Adrenal gland (tissue), 12 donors: ENCODE data around the gene MUC2. TPM values are rescaled to one million over a fixed set of nuclear protein-coding genes. Genes with fewer than 3 reads are reported as not detected.

ENCODE experiments used
- DNase-seq, 7 donors: peaks; one replicate each; pipeline ENCODE4 v3.0.0-alpha.2; 2019 to 2020
- H3K27ac ChIP-seq, 5 donors: fragments of 200-600 bp; sonication (generic) in 4 of 5; 1 replicate in 3 of 5; 2 replicates in 2 of 5; pipeline versions ENCODE4 v1.5.1 to v1.8.0; 2016 to 2020; ENCODE audit warnings: mild to moderate bottlenecking in 1 of 5
- H3K27me3 ChIP-seq: fragments of 200-600 bp; 2 replicates; pipeline ENCODE4 v1.8.0; 2021
- H3K36me3 ChIP-seq, 2 donors: fragments of 200-600 bp; replicated peaks in 1 of 2; 1 replicate in 1 of 2; 2 replicates in 1 of 2; pipeline versions ENCODE4 v1.5.1 to v1.8.0; 2018 to 2022
- H3K4me1 ChIP-seq, 2 donors: fragments of 200-600 bp; replicated peaks in 1 of 2; 1 replicate in 1 of 2; 2 replicates in 1 of 2; pipeline versions ENCODE4 v1.5.1 to v1.8.0; 2018 to 2021
- H3K4me3 ChIP-seq, 4 donors: fragments of 200-600 bp; sonication (generic) in 3 of 4; one replicate each; pipeline ENCODE4 v1.5.1; 2016 to 2018
- H3K9me3 ChIP-seq, 3 donors: fragments of 200-600 bp; sonication (generic) in 1 of 3; replicated peaks in 1 of 3; 1 replicate in 2 of 3; 2 replicates in 1 of 3; pipeline versions ENCODE4 v1.5.1 to v1.8.0; 2016 to 2021
- POLR2A ChIP-seq, 2 donors: fragments of 450-650 bp; IDR thresholded peaks; one replicate each; pipeline ENCODE4 v1.6.1; 2017; ENCODE audit warnings: antibody characterized with exemption in 2 of 2, mild to moderate bottlenecking in 2 of 2, moderate library complexity in 1 of 2
- WGBS, 4 donors: extraction: QIAGEN DNeasy Blood & Tissue Kit in 2 of 4; methylation state at CpG; one replicate each; pipeline versions ENCODE4 v1.1.5 to v1.1.7; 2013 to 2017; 5-methylcytosine and 5-hydroxymethylcytosine counted together
- intact Hi-C, 2 donors: fragments of 100-400 bp; cut with DNase I; formaldehyde crosslinking; loops; one replicate each; pipeline versions ENCODE4 v1.14.1 to v1.15.0; 2022 to 2023
- polyA plus RNA-seq, 3 donors: library from polyadenylated mRNA; stranded (reverse); fragments of 200-250 nt in 2 of 3; fragments of 350-450 nt in 1 of 3; fragmentation: Illumina TruSeq in 1 of 3; extraction: RNeasy Lipid Tissue Mini Kit (QIAGEN cat#74804) in 1 of 3; gene quantifications; one replicate each; pipeline ENCODE4 v1.2.3, GENCODE V29; 2013 to 2014
- total RNA-seq, 9 donors: library from RNA; depleted of rRNA in 4 of 9; stranded (reverse); fragments of >200 nt in 4 of 9; fragments of 120-200 nt in 1 of 9; fragmentation: NEBNext Ultra II Directional in 1 of 9; extraction: Animal tissue kit (Norgen Biotek cat#: 25700) in 1 of 9; gene quantifications; one replicate each; pipeline versions ENCODE4 v1.1.0 to v1.2.4, GENCODE V29; 2013 to 2023
- TF ChIP-seq, protein P1 (sequence below), 6 experiments: fragments of 450-650 bp in 4 of 6; fragments of 200-600 bp in 2 of 6; sonication (generic) in 1 of 6; IDR thresholded peaks; 1 replicate in 5 of 6; 2 replicates in 1 of 6; pipeline versions ENCODE4 v1.5.1 to v1.8.0; 2016 to 2021; ENCODE audit warnings: antibody characterized with exemption in 6 of 6, mild to moderate bottlenecking in 2 of 6, moderate library complexity in 1 of 6
- donor health status: healthy with polysubstance abuse.
- donor health status: Bipolar disorder and iron deficiency.
- donor health status: DM: yes; HTN: yes; CAD: no.
- donor health status: DM: no; HTN: no; CAD: no.
- donor health status: DM: no; HTN: no; CAD: no.
- donor health status: DM: yes; HTN: yes; CAD: no.

Gene MUC2
- total and polyA plus RNA-seq, 12 donors, result under 0.01 to 0.31 (median 0.12) TPM; not detected in 7

DNA sequence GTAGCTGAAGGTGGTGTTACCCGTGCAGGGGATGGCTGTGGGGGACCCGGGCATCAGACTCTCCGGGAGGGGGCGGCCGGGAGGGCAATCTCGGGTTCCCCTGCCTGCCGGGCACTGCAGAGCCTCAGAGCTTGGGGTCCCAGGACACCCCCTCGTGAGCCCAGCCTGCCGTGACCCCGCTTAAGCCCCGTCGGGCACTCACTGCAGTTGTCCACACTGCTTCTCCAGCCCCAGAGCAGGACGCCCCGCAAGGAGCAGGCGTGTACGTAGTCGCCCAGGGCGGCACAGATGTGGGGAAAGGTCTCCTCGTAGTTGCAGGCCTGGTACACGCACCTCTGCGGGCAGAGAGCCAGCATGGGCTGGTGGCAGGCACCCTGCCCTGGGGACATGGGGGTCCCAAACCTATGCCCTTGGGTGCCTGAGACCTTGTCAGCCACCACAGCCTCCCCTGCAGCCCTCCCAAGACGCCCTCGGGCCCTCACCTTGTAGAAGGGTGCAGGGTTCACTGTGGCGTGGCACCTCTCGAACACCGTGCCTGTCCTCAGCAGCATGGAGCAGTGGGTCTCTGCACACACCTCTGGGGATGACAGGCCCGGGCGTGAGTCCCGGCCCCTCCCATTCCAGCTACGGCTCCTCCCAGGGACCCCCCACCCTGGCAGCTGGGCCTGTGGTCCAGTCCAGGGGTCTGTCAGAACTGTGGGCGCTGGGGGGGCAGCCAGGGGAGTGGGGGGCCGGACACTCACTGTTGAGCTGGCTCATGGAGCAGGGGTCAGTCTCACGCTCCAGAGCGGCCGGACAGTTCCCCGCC, 47.0 kb upstream of the MUC2 start:
- Histone ChIP-seq H3K27ac (no peak overlapping the region), H3K36me3 (no peaks in the 10 kb centered on the region), H3K27me3 (no peaks in the 10 kb centered on the region), H3K4me1 (no peaks in the 10 kb centered on the region), H3K4me3 (no peak overlapping the region), H3K9me3 (no peaks in the 10 kb centered on the region)
- 72 to 89% (median 84%) methylated on average over 12 to 36 of the region's 36 CpGs for WGBS, 4 donors
- TF ChIP-seq POLR2A (IDR thresholded peaks at IDR 0.05), result no peak
- TF ChIP-seq, protein P1, sequence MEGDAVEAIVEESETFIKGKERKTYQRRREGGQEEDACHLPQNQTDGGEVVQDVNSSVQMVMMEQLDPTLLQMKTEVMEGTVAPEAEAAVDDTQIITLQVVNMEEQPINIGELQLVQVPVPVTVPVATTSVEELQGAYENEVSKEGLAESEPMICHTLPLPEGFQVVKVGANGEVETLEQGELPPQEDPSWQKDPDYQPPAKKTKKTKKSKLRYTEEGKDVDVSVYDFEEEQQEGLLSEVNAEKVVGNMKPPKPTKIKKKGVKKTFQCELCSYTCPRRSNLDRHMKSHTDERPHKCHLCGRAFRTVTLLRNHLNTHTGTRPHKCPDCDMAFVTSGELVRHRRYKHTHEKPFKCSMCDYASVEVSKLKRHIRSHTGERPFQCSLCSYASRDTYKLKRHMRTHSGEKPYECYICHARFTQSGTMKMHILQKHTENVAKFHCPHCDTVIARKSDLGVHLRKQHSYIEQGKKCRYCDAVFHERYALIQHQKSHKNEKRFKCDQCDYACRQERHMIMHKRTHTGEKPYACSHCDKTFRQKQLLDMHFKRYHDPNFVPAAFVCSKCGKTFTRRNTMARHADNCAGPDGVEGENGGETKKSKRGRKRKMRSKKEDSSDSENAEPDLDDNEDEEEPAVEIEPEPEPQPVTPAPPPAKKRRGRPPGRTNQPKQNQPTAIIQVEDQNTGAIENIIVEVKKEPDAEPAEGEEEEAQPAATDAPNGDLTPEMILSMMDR (IDR thresholded peaks at IDR 0.05), result no peak
- intact Hi-C loops, result no loop called here
- DNase-seq, result no peak

DNA sequence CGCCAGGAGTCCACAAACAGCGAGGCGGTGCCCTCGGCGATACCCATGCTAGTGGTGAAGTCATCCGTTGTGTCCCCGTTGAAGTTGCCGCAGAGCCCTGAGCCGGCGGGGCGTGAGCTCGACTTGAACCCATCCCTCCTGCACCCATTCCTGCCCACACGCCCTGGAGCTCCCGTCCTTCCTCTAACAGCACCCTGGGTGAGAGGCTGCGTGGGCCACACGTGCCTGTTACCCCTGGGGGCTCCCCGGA, 46.5 kb upstream of the MUC2 start:
- Histone ChIP-seq H3K9me3 (no peaks in the 10 kb centered on the region), H3K36me3 (no peaks in the 10 kb centered on the region), H3K4me3 (no peak overlapping the region), H3K4me1 (no peaks in the 10 kb centered on the region), H3K27me3 (no peaks in the 10 kb centered on the region), H3K27ac (no peak overlapping the region)
- 77 to 88% (median 87%) methylated on average over 12 to 17 of the region's 17 CpGs for WGBS, 4 donors
- TF ChIP-seq, protein P1 (IDR thresholded peaks at IDR 0.05), result no peak
- no peak for TF ChIP-seq POLR2A (IDR thresholded peaks at IDR 0.05)
- DNase-seq, result no peak
- intact Hi-C loops, result no loop called here

DNA sequence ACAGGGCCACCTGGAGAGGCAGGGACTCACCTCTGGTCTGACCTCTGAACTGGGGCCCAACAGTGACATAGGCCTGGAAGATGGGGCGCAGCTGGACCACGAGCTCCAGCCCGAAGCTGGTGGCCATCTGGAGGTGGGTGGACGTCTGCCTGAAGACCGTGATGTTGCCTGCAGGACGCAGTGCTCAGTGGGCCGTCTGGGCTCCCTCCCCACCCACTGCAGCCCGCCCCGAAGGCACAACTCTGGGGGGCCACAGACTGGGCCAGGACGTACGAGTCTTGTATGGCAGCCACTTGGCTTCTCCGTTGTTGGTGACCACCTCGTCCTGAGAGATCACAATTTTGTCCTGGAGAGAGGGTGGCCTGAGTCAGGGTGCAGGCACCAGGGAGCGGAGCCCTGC, 46.1 kb upstream of the MUC2 start:
- Histone ChIP-seq H3K4me1 (no peaks in the 10 kb centered on the region), H3K27me3 (no peaks in the 10 kb centered on the region), H3K9me3 (no peaks in the 10 kb centered on the region), H3K36me3 (no peaks in the 10 kb centered on the region), H3K4me3 (no peak overlapping the region), H3K27ac (no peak overlapping the region)
- intact Hi-C loops, result no loop called here
- WGBS, 4 donors, result 68 to 88% (median 82%) methylated on average over 5 to 14 of the region's 14 CpGs
- TF ChIP-seq, protein P1 (IDR thresholded peaks at IDR 0.05), result no peak
- no peak for TF ChIP-seq POLR2A (IDR thresholded peaks at IDR 0.05)
- no peak for DNase-seq

DNA sequence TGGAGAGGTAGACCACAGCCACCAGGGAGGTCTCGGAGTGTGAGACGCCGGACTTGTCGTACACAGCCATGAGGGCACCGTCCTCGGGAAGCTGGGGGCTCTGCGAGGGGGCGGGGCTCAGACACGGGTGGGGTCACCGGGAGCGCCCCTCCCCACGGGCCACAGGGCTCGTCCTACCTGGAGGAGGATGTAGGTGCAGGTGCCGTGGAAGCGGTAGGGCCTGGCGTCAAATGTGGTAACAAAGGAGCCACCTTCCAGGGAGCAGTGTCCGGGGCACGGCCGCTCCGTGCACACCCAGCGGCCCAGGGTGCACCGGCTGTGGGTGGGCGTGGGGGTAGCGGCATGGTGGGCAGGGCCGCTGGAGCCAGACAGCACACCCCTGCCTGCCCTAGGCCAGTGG, 45.6 kb upstream of the MUC2 start:
- no peaks in the 10 kb centered on the region for H3K9me3 ChIP-seq
- no peaks in the 10 kb centered on the region for H3K27me3 ChIP-seq
- no peak overlapping the region for H3K27ac ChIP-seq
- peaks cover 0 to 3% of the 10 kb centered on the region in 2 donors for H3K4me1 ChIP-seq
- no peaks in the 10 kb centered on the region for H3K36me3 ChIP-seq
- intact Hi-C loops, result no loop called here
- 80 to 92% (median 84%) methylated on average over 10 to 25 of the region's 25 CpGs for WGBS, 4 donors
- DNase-seq, result no peak
- TF ChIP-seq, protein P1 (IDR thresholded peaks at IDR 0.05), result no peak
- no peak for TF ChIP-seq POLR2A (IDR thresholded peaks at IDR 0.05)
- H3K4me3 ChIP-seq, result no peak overlapping the region
